GM12801 (cell line): Measurements from ENCODE around the gene SPRED2.

Experiments used
- CTCF ChIP-seq: IDR thresholded peaks from one replicate; pipeline ENCODE4 v1.5.1; 2011; ENCODE audit warnings: control low read depth; ENCODE audit not compliant: insufficient read length; ENCODE audit errors: extremely low read depth

Gene SPRED2

GRCh38 chr2:65411056-65411795 is 21.2 kb downstream of the SPRED2 start:
- no peak for TF ChIP-seq CTCF

- no peak for TF ChIP-seq CTCF
These were observed 23.4 kb downstream of the SPRED2 start for GRCh38 chr2:65409045-65409444.

GRCh38 chr2:65407240-65407639 is 25.2 kb downstream of the SPRED2 start:
- TF ChIP-seq CTCF, result no peak

GRCh38 chr2:65404988-65405697 is 27.3 kb downstream of the SPRED2 start:
- no peak for TF ChIP-seq CTCF

GRCh38 chr2:65403529-65403915 is 28.9 kb downstream of the SPRED2 start:
- no peak for TF ChIP-seq CTCF

GRCh38 chr2:65402780-65403528 is 29.4 kb downstream of the SPRED2 start:
- no peak for TF ChIP-seq CTCF

GRCh38 chr2:65402323-65402722 is 30.1 kb downstream of the SPRED2 start:
- TF ChIP-seq CTCF, result no peak
